Right forelimb (tissue), 1 donor: Measurements from ENCODE around the gene MAST4.

Source experiments
- DNase-seq: peaks from one replicate; pipeline ENCODE4 v3.0.0-alpha.2; 2018

The MAST4 gene

DNA sequence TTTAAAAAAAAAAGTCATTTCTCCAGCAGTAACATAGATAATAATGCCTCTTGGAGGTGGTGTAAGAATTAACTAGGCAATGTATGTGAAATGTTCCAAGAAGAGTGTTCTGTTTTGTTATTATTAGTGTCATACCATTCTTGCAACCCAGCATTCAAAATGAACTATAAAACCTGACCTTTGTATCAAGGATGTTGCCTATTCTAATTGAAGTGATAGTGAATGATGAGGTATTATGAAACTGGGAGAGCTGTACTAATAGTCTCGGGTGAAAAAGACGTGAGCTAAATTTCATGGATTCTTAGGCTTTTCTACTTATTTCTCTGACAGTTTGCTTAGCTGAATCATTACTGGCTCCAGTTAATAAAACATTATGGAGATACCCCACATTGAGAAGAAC lies 375.8 kb downstream of the MAST4 start:
- no peak for DNase-seq

DNA sequence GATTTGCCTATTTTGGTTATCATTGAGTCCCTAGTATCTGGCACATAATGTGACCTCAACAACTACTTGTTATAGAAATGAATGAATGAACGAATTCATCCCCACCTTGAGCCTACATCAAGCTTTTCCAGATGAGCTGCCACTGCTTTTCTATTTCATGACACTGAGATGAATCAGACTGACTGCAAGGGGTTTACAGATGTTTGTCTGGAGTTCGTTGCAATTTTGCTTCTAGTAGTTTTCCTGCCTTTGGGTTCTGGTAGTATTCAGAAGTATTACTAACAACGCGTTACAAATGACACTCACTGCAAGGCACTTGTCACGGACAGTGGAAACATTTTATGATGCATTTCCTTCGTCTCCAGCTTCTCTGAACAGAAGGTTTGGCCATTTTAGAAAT lies 378.1 kb downstream of the MAST4 start:
- DNase-seq: no peak

DNA sequence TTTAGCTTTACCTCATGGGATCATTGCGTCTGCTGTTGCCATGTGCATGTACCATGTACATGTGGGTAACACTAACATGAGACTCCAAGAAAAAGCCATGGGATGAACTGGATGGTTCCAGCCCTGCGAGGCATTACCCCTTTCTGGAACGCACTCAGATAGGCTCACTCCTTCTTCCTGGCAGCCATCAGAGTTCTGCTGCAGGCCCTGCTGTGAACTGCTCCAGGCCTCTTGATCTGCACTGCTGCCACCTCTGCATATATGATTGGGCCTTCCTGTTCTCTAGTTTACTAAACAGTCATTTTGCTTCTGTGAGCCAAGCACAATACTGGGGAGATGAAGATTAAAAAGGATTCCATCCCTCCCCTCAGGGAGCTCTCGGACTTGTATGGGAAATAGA lies 379.9 kb downstream of the MAST4 start:
- no peak for DNase-seq

DNA sequence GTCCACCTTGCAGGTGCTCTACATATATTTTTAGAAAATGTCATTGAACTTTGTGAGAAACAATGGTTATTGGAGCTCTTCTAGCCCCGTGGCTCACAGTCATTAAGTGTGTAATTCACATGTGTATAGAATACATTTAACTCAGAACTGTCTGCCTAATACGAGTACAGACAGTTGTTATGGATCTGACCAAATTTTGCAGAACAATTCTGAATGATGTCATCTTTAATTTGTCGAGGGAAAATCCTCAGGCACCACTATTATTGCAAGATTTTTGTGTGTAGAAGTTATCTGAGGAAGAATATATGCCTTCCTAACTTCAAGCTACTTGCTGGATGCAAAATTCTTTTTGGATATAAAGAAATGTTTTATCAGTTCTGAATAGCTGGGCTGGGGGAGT lies 383.5 kb downstream of the MAST4 start:
- DNase-seq: no peak

DNA sequence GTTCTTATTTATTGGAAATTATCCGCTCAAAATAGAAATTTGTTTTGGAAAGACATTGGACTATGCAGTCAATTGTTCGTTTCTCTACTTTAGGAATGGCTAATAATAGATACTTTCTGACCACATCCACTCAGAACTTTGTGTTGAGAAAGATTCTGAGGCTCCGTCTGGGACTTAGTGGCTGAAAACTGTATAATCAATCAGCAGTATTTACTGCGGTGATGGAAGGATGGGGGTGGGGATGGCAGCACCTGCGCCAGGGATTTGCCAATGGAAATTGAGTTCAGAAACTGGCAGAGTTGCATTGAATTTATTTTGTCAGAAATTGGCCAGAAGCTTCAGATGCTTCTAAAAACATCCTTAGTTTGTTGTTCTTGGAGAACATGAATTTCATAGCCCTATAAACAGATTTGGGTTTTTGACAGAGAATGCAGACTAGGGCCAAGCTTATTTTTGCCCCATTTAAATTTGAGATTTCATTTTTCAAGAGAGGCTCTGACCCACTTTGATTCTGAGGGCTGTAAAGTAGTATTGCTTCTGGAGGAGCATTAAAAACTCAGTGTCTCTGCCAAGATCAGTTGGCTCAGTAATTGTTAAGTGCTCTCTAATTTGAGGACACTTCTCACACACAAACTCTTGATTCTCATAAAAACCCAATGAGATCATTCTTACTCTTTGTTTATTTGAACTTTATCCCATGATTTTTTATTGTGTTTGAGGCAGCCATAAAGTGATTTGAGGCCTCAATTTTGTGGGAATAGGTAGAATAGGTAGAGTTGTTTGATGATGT lies 385.3 kb downstream of the MAST4 start:
- no peak for DNase-seq

DNA sequence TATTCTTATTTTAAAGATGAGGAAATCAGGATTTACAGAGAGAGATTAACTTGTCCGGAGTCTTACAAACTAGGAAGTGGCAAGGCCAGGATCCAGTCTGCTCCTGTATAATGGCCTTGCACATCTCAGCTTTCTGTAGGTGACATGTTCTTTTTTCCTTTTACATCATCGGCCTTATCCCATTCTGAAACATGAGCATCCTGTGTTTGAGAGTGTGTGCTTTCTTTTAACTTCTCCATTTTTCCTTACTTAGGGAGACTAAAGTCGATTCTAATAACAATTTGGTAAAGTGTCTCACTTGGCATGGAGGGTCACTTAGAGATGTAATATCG lies 385.8 kb downstream of the MAST4 start:
- no peak for DNase-seq

DNA sequence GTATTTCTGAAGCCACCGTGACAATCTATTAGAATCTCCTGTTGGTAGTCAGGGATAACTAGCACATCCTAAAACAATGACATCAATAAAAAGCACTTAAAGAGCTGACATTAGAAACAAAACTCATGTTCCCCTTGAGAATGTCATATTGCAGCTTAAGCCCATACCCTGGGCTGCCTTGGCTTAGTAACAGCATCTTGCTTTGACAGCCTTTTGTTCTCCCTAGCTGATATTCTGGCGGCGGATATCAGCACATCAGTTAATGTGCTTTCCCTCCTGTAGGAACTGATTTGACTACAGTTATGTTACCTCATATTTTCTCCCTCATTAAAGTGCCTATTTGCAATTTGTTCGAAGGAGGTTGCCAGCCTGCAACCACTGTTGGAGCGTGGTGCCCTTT lies 386.3 kb downstream of the MAST4 start:
- no peak for DNase-seq

DNA sequence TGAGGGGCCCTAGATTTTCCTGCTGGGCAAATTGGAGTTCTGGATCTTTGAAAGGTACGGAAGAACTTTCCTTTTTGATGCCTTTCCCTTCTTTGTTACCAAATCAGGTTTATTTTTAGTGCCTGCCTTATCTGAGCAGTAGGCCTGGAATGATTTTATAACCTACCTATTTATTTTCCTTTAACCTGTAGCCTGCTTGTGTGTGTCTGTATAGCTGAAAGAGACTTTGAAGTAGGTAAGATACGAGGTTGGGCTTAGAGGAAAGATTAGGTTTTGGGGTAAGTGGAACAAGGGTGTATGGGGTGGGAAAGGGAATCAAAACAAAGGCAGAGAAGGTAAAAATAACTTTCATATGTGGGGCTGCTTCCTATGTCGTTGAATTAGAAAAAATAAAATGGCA lies 389.2 kb downstream of the MAST4 start:
- DNase-seq: no peak

DNA sequence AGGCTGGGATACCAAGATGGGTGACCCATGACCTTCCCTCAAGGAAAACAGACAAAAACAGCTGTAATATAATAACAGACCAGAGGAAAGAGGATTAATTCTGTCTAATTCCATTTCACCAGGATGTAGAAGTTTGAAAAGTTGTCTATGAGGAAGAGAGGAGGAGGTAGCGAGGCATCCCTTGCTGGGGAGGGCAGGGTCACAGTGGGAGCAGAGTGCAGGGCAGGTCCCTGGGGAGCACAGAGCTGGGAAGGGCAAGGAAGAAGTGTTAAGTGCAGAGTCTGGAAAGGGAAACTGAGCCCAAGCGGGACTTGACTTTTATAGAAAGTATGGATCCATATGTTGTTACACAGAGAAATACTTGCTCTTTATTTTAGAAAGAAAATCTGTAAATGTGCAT lies 389.8 kb downstream of the MAST4 start:
- DNase-seq: no peak

DNA sequence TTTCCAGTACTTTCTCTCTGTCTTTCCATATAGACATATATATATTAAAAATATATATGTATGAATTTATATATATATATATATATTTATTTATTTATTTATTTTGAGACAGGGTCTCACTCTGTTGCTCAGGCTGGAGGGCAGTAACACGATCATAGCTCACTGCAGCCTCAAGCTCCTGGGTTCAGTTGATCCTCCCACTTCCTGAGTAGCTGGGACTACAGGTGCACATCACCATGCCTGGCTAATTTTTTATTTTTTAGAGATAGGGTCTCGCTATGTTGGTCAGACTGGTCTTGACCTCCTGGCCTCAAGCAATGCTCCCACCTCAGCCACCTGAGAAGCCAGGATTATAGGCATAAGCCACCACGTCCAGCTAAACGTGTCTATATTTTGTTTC lies 390.3 kb downstream of the MAST4 start:
- no peak for DNase-seq

DNA sequence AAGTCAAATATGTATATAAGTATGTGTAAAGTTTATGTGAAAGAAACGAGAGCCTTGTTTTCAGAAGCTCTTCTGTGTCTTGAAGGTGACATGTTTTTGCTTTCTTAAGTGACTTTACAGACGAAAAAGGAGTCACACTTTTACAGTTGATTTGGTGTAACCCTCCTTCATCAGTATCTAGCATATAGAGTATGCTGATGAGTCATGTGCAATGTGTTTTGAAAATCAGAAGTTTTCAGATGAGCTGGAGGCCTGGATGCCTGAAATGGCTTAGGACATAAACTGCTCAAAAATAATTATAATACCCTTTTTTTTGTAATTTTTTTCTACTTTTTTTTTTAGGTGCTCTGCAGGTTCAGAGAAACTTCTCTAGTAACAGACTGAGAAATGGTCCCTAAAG lies 390.9 kb downstream of the MAST4 start:
- DNase-seq: no peak

DNA sequence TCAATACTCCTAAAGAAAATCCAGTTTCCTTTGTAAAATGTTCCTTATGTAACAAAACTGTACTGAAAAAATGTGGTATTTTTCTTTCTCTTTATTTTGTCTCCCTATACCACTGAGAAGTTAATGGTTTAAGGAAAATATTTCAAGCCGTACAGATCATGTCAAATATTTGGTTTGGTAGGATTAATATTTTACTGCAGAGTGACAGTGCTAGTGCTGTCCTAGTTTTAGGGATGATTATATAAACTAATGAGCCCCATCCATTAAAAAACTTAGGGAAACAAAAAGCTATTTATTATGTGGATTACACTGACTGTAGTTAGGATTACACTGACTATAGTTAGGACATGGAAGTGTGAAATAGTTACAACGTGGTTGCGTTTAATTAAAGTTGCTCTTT lies 391.3 kb downstream of the MAST4 start:
- DNase-seq: no peak

DNA sequence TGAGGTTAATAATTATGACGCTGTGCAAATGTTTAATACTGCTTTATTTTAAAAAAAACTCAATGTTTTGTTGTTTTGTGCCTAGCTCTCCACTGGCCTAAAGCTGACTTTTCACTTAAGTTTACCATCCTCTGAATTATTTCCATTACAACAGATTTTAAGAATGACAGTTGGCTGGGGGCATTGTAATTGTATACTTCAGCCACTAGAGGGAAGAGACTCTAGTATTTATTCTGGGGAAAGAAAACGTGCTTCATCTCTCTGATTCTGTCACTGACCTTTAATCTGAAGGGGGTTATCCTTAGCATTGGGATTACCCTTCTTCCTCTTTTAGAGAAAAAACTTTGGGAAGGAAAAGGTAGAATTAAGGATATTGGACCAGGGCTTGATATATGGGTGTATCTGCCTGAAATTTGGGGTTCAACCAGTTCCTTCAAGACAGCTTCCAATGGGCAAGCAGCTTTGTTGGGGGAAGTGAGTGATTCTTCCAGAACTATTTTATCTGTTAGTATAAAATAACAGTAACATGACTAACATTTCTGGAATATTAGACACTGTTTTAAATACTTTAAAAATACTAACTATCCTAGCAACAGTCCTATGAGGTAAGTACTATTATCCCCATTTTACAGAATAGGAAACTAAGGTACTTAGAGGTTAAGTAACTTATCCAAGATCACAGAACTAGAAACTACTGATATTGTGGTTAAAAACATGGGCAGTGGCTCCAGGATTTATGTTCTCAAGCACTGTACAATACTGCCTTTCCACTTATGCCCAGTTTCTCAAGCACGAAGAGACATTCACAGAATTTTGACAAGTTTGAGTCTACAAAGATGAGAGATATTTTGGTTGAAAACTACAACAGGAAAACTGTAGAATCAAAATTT lies 392.0 kb downstream of the MAST4 start:
- no peak for DNase-seq

DNA sequence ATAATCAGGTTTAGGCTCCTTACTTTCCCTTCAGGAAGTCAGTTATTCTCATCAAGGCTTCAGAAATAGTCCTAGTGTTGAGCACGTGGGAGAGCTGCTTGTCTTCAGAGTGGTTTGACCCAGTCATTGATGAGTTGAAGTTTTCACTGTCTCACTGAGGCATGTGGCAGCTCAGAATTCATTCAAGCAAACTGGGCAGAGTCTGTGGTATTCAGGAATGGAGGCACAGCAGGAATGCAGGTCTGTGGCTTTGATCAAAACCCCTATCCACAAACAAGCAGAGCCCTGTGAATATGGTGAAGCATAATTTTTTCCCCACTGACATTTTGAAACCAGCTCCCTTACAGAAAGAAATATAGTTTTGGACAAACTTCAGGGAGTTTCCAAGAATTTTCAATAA lies 393.1 kb downstream of the MAST4 start:
- DNase-seq: no peak

DNA sequence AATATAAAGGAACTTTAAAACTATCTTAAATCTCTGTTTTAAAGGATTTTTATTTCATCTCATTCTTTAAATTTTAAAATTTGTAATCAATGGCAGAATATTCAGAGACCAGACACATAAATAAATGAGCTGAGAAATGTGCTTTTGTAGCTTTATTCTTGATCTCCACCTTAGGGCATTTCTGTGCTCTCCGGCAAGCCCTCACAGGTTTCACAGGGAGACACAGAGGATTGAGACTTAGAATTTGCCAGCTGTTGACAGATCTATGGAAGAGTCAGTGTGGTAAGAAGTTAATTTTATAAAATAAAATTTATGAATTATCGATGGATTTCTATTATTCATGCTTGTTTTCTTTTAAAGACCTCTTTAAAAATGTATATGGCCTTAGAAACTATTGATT lies 393.6 kb downstream of the MAST4 start:
- DNase-seq: no peak

DNA sequence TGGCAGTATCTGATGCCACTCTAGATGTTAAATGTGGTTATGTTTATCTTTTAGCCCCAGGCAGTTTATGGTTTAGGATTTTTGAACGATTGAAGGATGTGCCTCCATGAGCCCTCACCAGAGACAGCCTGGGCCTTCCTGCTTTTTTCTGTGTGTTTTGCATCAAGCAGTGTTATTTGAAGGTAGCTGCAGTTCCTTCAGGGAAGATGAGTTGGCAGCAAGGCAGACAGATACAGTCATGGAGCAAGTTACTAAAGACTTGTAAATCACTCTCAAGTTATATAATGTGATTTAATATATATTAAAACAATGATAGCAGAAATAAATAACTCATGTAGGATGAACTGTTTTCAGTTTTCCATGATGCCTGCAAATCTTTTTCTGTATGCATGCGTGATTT lies 395.6 kb downstream of the MAST4 start:
- DNase-seq: no peak

DNA sequence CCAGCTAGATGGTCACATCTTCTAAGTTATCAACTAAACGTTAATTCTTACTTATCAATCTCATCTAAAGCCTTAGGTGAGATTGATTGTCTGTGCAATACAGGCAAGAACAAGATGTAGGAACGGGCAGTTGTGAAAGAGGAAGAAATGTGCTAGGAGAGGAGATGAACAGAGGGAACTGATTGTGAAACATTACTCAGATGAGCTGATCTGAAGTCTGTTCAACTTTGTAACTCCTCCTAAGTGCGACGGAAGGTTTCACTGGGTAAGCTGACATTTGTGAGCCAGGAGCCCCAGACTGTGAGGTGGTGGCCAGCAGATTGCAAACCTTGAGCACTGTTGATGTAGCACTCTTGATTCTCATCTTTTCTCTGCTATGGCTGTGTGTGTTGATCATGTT lies 396.4 kb downstream of the MAST4 start:
- no peak for DNase-seq

DNA sequence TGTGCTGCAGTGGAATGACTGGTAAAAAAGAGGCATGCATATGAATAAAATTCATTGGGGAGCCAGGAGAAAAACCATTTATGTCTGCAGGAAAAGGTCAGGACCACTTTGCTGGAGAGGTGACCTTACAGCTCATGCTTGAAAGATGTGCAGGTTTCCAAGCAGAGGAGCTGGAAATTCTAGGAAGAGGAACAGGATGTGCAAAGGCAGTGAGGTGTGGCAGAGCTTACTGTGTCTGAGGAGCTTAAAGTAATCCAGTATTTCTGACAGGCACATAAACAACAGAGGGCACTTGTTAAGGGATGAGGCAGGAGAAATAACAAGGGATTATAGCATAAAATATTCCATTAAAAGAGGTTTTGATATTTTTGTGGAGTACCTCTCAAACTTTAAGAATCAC lies 397.3 kb downstream of the MAST4 start:
- no peak for DNase-seq

DNA sequence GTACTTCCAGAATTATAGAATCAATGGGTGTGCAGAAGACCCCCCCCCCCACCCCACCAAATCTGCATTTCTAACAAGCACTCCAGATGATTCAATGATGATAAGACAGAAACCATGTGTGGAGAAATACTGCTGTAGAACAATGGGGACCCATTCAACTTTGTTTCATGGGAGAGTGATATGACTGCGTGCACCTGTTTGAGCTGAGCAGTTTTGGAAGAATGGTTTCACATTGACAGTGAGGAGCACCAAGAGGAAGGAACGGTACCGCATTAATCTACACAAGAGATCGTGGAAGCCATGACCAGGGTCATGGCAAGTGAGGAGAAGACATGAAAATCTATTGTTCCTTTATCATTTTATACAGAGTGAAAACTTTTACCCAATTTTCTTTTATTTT lies 397.7 kb downstream of the MAST4 start:
- DNase-seq: no peak

DNA sequence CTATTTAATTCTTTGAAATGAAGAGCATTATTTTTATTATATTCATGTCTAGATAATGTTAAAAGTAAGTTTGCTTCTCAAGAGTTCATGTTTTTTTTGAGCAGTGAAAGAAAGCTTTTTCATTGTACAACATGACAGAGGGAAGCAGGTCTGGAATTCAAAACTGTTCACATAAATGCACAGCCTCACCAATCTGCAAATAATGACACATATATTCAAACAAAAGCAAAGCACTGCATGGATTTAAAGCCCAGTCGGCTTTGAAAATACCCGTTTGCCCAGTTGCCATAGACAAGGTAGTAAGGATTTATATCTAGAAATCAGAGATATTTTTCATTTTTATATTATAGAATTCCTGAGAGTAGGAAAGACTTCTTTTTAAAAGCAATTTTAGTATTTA lies 398.6 kb downstream of the MAST4 start:
- no peak for DNase-seq

DNA sequence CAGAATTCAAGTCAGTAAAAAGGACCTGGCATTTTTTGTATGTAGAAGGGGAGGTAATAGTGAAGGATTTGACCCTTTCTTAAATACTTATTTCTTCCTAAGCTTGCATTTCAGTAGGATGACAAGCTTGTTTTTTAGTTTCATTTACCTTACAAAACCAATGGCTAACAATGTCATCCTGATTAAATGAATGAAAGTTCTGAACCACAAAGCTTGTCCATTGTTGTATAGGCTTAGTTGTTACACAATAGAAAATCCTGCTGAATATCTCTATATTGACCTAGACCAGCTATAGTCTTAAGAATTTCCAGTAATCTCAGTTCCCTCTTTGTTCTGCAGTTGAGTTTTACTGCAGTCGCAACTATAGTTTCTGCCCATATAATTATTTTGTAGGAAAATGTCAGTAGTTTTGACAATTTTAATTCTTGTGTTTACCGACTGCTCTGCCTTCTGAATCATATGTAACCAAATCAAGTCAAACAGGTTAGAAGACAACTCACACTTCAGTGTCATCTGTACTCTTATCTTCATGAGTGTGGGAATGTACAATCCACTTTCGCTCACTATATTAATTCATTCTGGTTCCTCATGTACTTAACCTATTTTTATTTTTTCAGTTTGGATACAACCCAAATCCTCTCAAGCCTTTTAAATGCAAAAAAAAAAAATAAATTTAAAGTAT lies 404.7 kb downstream of the MAST4 start:
- no peak for DNase-seq

DNA sequence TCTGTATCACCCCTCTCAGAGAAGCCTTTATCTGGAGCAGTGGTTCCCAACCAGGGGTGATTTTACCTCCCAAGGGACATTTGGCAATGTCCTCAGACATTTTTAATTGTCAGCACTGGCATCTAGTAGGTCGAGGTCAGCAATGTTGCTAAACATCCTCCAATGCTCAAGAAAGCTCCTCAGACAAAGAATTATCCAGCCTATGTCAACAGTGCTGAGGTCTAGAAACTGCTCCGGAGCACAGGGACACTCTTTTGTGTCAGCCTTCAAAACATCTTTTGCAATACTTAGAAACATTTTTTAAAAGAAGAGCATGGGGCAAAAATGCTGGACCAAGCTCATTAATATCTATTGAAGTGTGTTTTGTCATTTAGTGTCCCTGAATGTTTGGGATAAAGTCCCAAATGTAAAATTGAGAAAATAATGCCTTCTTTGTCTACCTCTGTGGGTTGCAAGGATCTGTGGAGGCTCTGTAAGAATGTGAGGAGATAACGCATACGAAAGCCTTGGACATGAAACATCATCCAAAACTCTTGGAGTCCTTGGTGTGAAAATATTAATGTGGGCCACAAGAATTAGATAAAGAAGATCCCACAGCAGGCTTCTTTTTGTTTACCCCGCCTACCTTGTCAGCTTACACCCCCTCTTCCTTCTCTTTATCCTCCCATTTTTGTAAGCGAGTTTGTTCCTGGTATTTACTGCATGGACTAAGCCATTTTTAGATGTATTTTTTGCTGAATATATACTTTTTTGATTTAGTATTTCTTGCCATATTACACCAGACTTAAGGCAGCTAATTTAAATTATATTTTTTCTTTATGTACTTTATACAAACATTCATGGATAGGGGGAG lies 406.9 kb downstream of the MAST4 start:
- DNase-seq: no peak

DNA sequence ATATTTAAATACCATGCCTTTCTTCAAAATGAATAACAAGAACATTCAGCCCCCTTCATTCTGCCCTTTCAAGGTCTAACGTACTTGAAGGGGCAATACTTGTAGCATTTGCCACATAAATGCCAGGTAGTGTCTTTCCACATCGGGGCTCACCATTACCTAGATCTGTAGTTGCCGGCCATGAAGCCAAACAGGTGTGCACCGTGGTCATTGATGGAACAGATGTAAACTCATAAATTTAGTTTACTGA lies 407.4 kb downstream of the MAST4 start:
- DNase-seq: no peak
